K562 (cell line): ENCODE data around the gene MTOR. TPM values are rescaled to one million over a fixed set of nuclear protein-coding genes. Genes with fewer than 3 reads are reported as not detected.

ENCODE experiments used
- ARHGAP35 ChIP-seq: fragments of 450-650 bp; IDR thresholded peaks from 2 replicates; pipeline ENCODE4 v1.6.1; 2018; ENCODE audit not compliant: partially characterized antibody
- CBFA2T2 ChIP-seq: fragments of 450-650 bp; conservative IDR thresholded peaks from 2 replicates; pipeline ENCODE4 v1.6.1; 2017; ENCODE audit warnings: mild to moderate bottlenecking
- CBFB ChIP-seq: sonication (generic); formaldehyde crosslinking; IDR thresholded peaks from 2 replicates; pipeline ENCODE4 v1.4.0; 2020; ENCODE audit warnings: mild to moderate bottlenecking, missing genetic modification reagents
- DDX20 ChIP-seq: fragments of 450-650 bp; IDR thresholded peaks from 2 replicates; pipeline ENCODE4 v1.6.1; 2016; ENCODE audit warnings: missing genetic modification characterization, low read depth, mild to moderate bottlenecking, missing compliant biosample characterization, moderate library complexity
- DMBX1 ChIP-seq: fragments of 250-450 bp; sonication (Bioruptor Pico); IDR thresholded peaks from 2 replicates; pipeline ENCODE4 v1.8.0; 2022; ENCODE audit warnings: inconsistent platforms, mild to moderate bottlenecking, moderate library complexity, borderline replicate concordance
- FOXJ2 ChIP-seq: fragments of 200-800 bp; sonication (Bioruptor generic); IDR thresholded peaks from 2 replicates; pipeline ENCODE4 v1.6.1; 2016; ENCODE audit warnings: missing genetic modification characterization, missing compliant biosample characterization
- GATAD2A ChIP-seq: fragments of 450-650 bp; IDR thresholded peaks from 2 replicates; pipeline ENCODE4 v1.6.1; 2017
- HCFC1 ChIP-seq: IDR thresholded peaks from 2 replicates; pipeline ENCODE4 v1.6.1; 2012; ENCODE audit warnings: low read depth, low read length, improper control_type of control experiment
- KAT8 ChIP-seq: fragments of 450-650 bp; IDR thresholded peaks from 2 replicates; pipeline ENCODE4 v1.6.1; 2016; ENCODE audit warnings: low read depth, mild to moderate bottlenecking
- MTA1 ChIP-seq: fragments of 450-650 bp; IDR thresholded peaks from 2 replicates; pipeline ENCODE4 v1.6.1; 2017; ENCODE audit warnings: borderline replicate concordance
- NR2C2 ChIP-seq, 2 experiments: fragments of 200-800 bp in 1 of 2; sonication (Bioruptor generic) in 1 of 2; sonication (generic) in 1 of 2; formaldehyde crosslinking in 1 of 2; IDR thresholded peaks; 2 replicates each; pipeline versions ENCODE4 v1.6.1 to v1.8.0; 2016 to 2022; ENCODE audit warnings: mild to moderate bottlenecking in 1 of 2, missing compliant biosample characterization in 1 of 2, missing genetic modification characterization in 1 of 2, missing genetic modification reagents in 1 of 2
- POLR2AphosphoS5 ChIP-seq: IDR thresholded peaks from 2 replicates; pipeline ENCODE4 v1.6.1; 2011; ENCODE audit warnings: mild to moderate bottlenecking, low read depth, low read length, moderate library complexity; ENCODE audit not compliant: control insufficient read depth, insufficient read depth
- PTBP1 ChIP-seq: fragments of 200-400 bp; formaldehyde crosslinking; IDR thresholded peaks from 2 replicates; pipeline ENCODE4 v1.6.1; 2017; ENCODE audit warnings: low read depth, low read length
- RB1 ChIP-seq: fragments of 450-650 bp; IDR thresholded peaks from 2 replicates; pipeline ENCODE4 v1.6.1; 2017; ENCODE audit warnings: low read depth, mild to moderate bottlenecking
- SIN3B ChIP-seq: fragments of 450-650 bp; IDR thresholded peaks from 2 replicates; pipeline ENCODE4 v1.6.1; 2017; ENCODE audit warnings: low read depth, mild to moderate bottlenecking, moderate library complexity
- TEAD4 ChIP-seq, 2 experiments: sonication (generic) in 1 of 2; formaldehyde crosslinking in 1 of 2; IDR thresholded peaks; 2 replicates each; pipeline versions ENCODE4 v1.6.1 to v1.8.0; 2012 to 2022; ENCODE audit warnings: borderline replicate concordance in 1 of 2, inconsistent platforms in 1 of 2, low read length in 1 of 2, mild to moderate bottlenecking in 1 of 2, missing genetic modification reagents in 1 of 2
- ZNF75A ChIP-seq: fragments of 450-650 bp; formaldehyde crosslinking; IDR thresholded peaks from 2 replicates; pipeline ENCODE4 v1.4.0; 2020; ENCODE audit warnings: mild to moderate bottlenecking
- ZNF766 ChIP-seq: fragments of 200-800 bp; sonication (Bioruptor generic); conservative IDR thresholded peaks from 2 replicates; pipeline ENCODE4 v1.6.1; 2016; ENCODE audit warnings: missing genetic modification characterization, missing compliant biosample characterization
- ZNF778 ChIP-seq: fragments of 450-650 bp; formaldehyde crosslinking; IDR thresholded peaks from 2 replicates; pipeline ENCODE4 v1.4.0; 2020; ENCODE audit warnings: mild to moderate bottlenecking, moderate library complexity
- polyA plus RNA-seq, 8 experiments: library from polyadenylated mRNA; depleted of rRNA in 4 of 8; stranded (reverse) in 5 of 8; unstranded in 3 of 8; fragments of >200 nt; fragmentation: Nextera tagmentation in 2 of 8; fragmentation: Illumina TruSeq in 1 of 8; extraction: Ambion mirVana in 2 of 8; extraction: Trizol in 1 of 8; gene quantifications; 2 replicates each; pipeline versions ENCODE4 v1.2.1 to v1.2.3, GENCODE V29; 2011 to 2014; ENCODE audit warnings: inconsistent platforms in 1 of 8, missing spikeins in 1 of 8
- total RNA-seq, 7 experiments: library from RNA; depleted of rRNA in 6 of 7; stranded (reverse); fragments of >200 nt in 6 of 7; fragmentation: Illumina TruSeq in 2 of 7; extraction: Trizol in 2 of 7; gene quantifications; 2 replicates each; pipeline versions ENCODE4 v1.2.1 to v1.2.3, GENCODE V29; 2011 to 2021; ENCODE audit warnings: low replicate concordance in 1 of 7
- TF ChIP-seq, protein P1 (sequence below): fragments of 200-800 bp; sonication (Bioruptor generic); IDR thresholded peaks from 2 replicates; pipeline ENCODE4 v1.6.1; 2017; ENCODE audit warnings: missing genetic modification characterization, missing compliant biosample characterization
- TF ChIP-seq, protein P2 (sequence below): sonication (generic); formaldehyde crosslinking; IDR thresholded peaks from 2 replicates; pipeline ENCODE4 v1.8.0; 2022; ENCODE audit warnings: mild to moderate bottlenecking, missing genetic modification reagents
- TF ChIP-seq, protein P3 (sequence below): fragments of 450-650 bp; IDR thresholded peaks from 2 replicates; pipeline ENCODE4 v1.6.1; 2016; ENCODE audit warnings: missing biosample characterization, missing genetic modification characterization
- TF ChIP-seq, protein P4 (sequence below): IDR thresholded peaks from 2 replicates; pipeline ENCODE4 v1.6.1; 2011; ENCODE audit warnings: borderline replicate concordance, low read depth, mild to moderate bottlenecking, moderate library complexity, low read length; ENCODE audit not compliant: insufficient read depth, poor library complexity, severe bottlenecking

Gene MTOR
- total and polyA plus RNA-seq, 9 of the 15 experiments (the other 6 are each of a cell fraction or from before 2014, with no cell fraction given), result 11.4 to 71.4 (median 52.2) TPM

DNA sequence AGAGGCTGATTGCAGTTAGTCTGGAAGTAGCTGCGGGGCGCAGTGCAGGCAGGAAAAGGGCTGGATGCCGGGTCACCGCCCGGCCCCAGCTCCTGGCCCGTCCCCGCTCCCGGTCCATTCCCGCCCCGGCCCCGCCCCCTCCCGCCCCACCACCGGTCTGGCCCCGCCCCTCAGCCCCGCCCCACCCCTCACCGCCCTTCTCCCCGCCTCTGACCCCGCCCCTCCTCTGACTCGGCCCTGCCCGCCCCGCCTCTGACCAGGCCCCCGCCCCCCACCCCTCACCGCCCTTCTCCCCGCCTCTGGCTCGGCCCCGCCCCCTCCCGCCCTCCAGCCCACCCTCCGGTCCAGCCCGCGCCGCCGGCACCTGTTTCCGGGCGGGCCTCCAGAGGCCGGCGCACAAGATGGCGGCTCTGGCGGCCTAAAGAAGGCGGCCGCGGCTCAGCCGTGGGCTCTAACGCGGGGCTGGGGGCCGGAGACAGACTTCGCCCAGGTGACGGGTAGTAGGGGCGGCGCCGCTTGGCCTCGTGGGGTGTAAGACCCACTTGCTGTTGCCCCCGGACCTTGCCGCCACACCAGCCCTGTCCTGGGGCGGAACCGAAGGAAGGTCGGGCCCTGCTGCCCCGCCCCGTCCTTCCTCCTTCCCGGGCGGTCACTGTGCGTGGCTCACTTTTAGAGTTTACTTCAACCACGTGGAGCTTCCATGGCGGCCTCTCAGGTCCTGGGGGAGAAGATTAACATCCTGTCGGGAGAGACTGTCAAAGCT is 10.7 kb upstream of the MTOR start, which contains the start of gene UBIAD1 (continued):
- TF ChIP-seq ZNF778 (CRISPR knock-in tag) (no peak), CBFA2T2 (no peak), GATAD2A (no peak), HCFC1 (peak; percentile 74), MTA1 (no peak), TEAD4 (IDR thresholded peaks at IDR 0.05; ENCODE audit: low read length) (no peak), TEAD4 (CRISPR knock-in tag; IDR thresholded peaks at IDR 0.05; ENCODE audit: borderline replicate concordance) (no peak), KAT8 (0 out of 2 replicates have a peak, but pooled peaks have one; percentile 45), ZNF766 (no peak; the same call in 1 of the 2 replicates), ZNF75A (CRISPR knock-in tag) (no peak), PTBP1 (no peak), POLR2AphosphoS5 (peak; percentile 81), FOXJ2 (no peak), NR2C2 (CRISPR knock-in tag; IDR thresholded peaks at IDR 0.05) (no peak), NR2C2 (tag; IDR thresholded peaks at IDR 0.05) (peak; percentile 87), SIN3B (peak; percentile 99), DMBX1 (CRISPR knock-in tag) (0 out of 2 replicates have a peak, but pooled peaks have one; percentile 58), RB1 (peak; percentile 96), DDX20 (tag) (no peak), ARHGAP35 (no peak), CBFB (CRISPR knock-in tag) (peak; percentile 36; the same call in 1 of the 2 replicates)
- TF ChIP-seq, protein P1, sequence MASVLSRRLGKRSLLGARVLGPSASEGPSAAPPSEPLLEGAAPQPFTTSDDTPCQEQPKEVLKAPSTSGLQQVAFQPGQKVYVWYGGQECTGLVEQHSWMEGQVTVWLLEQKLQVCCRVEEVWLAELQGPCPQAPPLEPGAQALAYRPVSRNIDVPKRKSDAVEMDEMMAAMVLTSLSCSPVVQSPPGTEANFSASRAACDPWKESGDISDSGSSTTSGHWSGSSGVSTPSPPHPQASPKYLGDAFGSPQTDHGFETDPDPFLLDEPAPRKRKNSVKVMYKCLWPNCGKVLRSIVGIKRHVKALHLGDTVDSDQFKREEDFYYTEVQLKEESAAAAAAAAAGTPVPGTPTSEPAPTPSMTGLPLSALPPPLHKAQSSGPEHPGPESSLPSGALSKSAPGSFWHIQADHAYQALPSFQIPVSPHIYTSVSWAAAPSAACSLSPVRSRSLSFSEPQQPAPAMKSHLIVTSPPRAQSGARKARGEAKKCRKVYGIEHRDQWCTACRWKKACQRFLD, result peak; percentile 91
- TF ChIP-seq, protein P2, sequence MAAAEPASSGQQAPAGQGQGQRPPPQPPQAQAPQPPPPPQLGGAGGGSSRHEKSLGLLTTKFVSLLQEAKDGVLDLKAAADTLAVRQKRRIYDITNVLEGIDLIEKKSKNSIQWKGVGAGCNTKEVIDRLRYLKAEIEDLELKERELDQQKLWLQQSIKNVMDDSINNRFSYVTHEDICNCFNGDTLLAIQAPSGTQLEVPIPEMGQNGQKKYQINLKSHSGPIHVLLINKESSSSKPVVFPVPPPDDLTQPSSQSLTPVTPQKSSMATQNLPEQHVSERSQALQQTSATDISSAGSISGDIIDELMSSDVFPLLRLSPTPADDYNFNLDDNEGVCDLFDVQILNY (CRISPR knock-in tag), result peak; percentile 74; the same call in 1 of the 2 replicates
- TF ChIP-seq, protein P3, sequence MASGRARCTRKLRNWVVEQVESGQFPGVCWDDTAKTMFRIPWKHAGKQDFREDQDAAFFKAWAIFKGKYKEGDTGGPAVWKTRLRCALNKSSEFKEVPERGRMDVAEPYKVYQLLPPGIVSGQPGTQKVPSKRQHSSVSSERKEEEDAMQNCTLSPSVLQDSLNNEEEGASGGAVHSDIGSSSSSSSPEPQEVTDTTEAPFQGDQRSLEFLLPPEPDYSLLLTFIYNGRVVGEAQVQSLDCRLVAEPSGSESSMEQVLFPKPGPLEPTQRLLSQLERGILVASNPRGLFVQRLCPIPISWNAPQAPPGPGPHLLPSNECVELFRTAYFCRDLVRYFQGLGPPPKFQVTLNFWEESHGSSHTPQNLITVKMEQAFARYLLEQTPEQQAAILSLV (tag), result no peak
- TF ChIP-seq, protein P4, sequence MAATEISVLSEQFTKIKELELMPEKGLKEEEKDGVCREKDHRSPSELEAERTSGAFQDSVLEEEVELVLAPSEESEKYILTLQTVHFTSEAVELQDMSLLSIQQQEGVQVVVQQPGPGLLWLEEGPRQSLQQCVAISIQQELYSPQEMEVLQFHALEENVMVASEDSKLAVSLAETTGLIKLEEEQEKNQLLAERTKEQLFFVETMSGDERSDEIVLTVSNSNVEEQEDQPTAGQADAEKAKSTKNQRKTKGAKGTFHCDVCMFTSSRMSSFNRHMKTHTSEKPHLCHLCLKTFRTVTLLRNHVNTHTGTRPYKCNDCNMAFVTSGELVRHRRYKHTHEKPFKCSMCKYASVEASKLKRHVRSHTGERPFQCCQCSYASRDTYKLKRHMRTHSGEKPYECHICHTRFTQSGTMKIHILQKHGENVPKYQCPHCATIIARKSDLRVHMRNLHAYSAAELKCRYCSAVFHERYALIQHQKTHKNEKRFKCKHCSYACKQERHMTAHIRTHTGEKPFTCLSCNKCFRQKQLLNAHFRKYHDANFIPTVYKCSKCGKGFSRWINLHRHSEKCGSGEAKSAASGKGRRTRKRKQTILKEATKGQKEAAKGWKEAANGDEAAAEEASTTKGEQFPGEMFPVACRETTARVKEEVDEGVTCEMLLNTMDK, result no peak
